Measurements from ENCODE around the gene KLF9. TPM values are rescaled to one million over a fixed set of nuclear protein-coding genes. Genes with fewer than 3 reads are reported as not detected.

KLF9 gene
- total and polyA plus RNA-seq, 9 of the 15 experiments (the other 6 are each of a cell fraction or from before 2014, with no cell fraction given), result 3.3 to 11.9 (median 6.9) TPM

DNA sequence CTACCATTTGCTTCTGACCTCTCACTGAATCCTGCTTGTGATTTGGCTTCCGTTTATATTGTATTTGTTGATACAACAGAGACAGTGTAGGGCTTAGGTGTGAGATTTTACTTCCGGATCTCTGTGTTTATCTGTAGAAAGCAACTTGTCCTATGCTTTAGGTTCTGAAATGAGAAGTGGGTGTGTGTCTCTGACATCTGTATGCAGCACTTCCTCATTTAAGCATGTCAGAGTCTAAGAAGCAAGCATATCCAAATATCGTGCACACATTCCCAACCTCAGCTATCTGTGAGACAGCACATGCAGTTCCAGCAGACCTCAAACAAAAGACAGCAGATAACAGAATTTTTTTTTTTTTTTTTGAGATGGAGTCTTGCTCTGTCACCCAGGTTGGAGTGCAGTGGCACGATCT lies 16.3 kb downstream of the KLF9 start (continued):
- TF ChIP-seq GATA2 (CRISPR knock-in tag; IDR thresholded peaks at IDR 0.05) (peak; percentile 95), ASH1L (IDR thresholded peaks at IDR 0.05; ENCODE audit: borderline replicate concordance, low read depth, partially characterized antibody) (no peak), MCM3 (IDR thresholded peaks at IDR 0.05) (no peak), ZSCAN32 (CRISPR knock-in tag; IDR thresholded peaks at IDR 0.05) (no peak), ZFP36 (IDR thresholded peaks at IDR 0.05; ENCODE audit: low read depth, low read length, partially characterized antibody) (no peak), NCOR1 (IDR thresholded peaks at IDR 0.05) (peak; percentile 95), ZNF253 (CRISPR knock-in tag; conservative IDR thresholded peaks at IDR 0.05) (no peak), RBM25 (IDR thresholded peaks at IDR 0.05; ENCODE audit: low read depth, low read length, severe bottlenecking) (no peak), BCOR (IDR thresholded peaks at IDR 0.05) (peak; percentile 78), YY1 (IDR thresholded peaks at IDR 0.05; ENCODE audit: borderline replicate concordance in 1 of 3, control insufficient read depth in 1 of 3, extremely low read depth in 1 of 3, insufficient read depth in 3 of 3, insufficient read length in 1 of 3, insufficient replicate concordance in 2 of 3, low read depth in 1 of 3, low read length in 2 of 3) (no peak), HDAC6 (IDR thresholded peaks at IDR 0.05; ENCODE audit: low read depth, low read length) (no peak), ZC3H4 (CRISPR knock-in tag; IDR thresholded peaks at IDR 0.05; ENCODE audit: borderline replicate concordance) (no peak), MYBL2 (IDR thresholded peaks at IDR 0.05; ENCODE audit: low read depth) (no peak), MYBL2 (CRISPR knock-in tag; IDR thresholded peaks at IDR 0.05; ENCODE audit: borderline replicate concordance) (no peak), SRSF3 (IDR thresholded peaks at IDR 0.05; ENCODE audit: insufficient read depth, low read length) (no peak), ZNF507 (tag; conservative IDR thresholded peaks at IDR 0.05) (no peak), ZNF146 (CRISPR knock-in tag; IDR thresholded peaks at IDR 0.05; ENCODE audit: unreplicated experiment) (no peak), EZH2 (IDR thresholded peaks at IDR 0.05; ENCODE audit: borderline replicate concordance, low read depth, low read length) (no peak), ZNF655 (CRISPR knock-in tag; IDR thresholded peaks at IDR 0.05) (no peak), POLR2H (tag; IDR thresholded peaks at IDR 0.05; ENCODE audit: low read depth) (no peak), RBM14 (IDR thresholded peaks at IDR 0.05; ENCODE audit: borderline replicate concordance, insufficient read depth, low read depth, low read length) (no peak), ZFP91 (CRISPR knock-in tag; IDR thresholded peaks at IDR 0.05) (no peak)
- TF ChIP-seq, protein P1, sequence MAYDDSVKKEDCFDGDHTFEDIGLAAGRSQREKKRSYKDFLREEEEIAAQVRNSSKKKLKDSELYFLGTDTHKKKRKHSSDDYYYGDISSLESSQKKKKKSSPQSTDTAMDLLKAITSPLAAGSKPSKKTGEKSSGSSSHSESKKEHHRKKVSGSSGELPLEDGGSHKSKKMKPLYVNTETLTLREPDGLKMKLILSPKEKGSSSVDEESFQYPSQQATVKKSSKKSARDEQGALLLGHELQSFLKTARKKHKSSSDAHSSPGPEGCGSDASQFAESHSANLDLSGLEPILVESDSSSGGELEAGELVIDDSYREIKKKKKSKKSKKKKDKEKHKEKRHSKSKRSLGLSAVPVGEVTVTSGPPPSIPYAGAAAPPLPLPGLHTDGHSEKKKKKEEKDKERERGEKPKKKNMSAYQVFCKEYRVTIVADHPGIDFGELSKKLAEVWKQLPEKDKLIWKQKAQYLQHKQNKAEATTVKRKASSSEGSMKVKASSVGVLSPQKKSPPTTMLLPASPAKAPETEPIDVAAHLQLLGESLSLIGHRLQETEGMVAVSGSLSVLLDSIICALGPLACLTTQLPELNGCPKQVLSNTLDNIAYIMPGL (CRISPR knock-in tag; IDR thresholded peaks at IDR 0.05), result no peak
- TF ChIP-seq, protein P2, sequence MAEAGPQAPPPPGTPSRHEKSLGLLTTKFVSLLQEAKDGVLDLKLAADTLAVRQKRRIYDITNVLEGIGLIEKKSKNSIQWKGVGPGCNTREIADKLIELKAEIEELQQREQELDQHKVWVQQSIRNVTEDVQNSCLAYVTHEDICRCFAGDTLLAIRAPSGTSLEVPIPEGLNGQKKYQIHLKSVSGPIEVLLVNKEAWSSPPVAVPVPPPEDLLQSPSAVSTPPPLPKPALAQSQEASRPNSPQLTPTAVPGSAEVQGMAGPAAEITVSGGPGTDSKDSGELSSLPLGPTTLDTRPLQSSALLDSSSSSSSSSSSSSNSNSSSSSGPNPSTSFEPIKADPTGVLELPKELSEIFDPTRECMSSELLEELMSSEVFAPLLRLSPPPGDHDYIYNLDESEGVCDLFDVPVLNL (CRISPR knock-in tag; IDR thresholded peaks at IDR 0.05; ENCODE audit: low read depth), result no peak
